HepG2 (cell line): ENCODE measurements around the gene AIF1. TPM values are rescaled to one million over a fixed set of nuclear protein-coding genes. Genes with fewer than 3 reads are reported as not detected.

Source experiments
- ARNT2 ChIP-seq: sonication (generic); formaldehyde crosslinking; IDR thresholded peaks from 2 replicates; pipeline ENCODE4 v1.8.0; 2022; ENCODE audit warnings: mild to moderate bottlenecking, low read depth, missing genetic modification reagents, moderate library complexity
- MBNL3 ChIP-seq: fragments of 250-450 bp; sonication (Bioruptor Pico); conservative IDR thresholded peaks from 2 replicates; pipeline ENCODE4 v1.8.0; 2022; ENCODE audit warnings: mild to moderate bottlenecking, inconsistent platforms
- NFE2 ChIP-seq: sonication (generic); formaldehyde crosslinking; IDR thresholded peaks from 2 replicates; pipeline ENCODE4 v1.4.0; 2020; ENCODE audit warnings: missing genetic modification reagents
- RAD21 ChIP-seq: fragments of 450-650 bp; formaldehyde crosslinking; IDR thresholded peaks from 2 replicates; pipeline ENCODE4 v1.5.0; 2020; ENCODE audit warnings: mild to moderate bottlenecking
- STAG1 ChIP-seq: sonication (generic); formaldehyde crosslinking; IDR thresholded peaks from 2 replicates; pipeline ENCODE4 v1.4.0; 2020; ENCODE audit warnings: missing genetic modification reagents
- ZIK1 ChIP-seq: sonication (generic); formaldehyde crosslinking; IDR thresholded peaks from 2 replicates; pipeline ENCODE4 v1.5.0; 2020; ENCODE audit warnings: mild to moderate bottlenecking, low read depth, missing genetic modification reagents, borderline replicate concordance
- ZNF7 ChIP-seq: IDR thresholded peaks from 2 replicates; pipeline ENCODE4 v1.6.1; 2016; ENCODE audit warnings: missing biosample characterization, missing genetic modification reagents
- ZNF782 ChIP-seq: sonication (generic); formaldehyde crosslinking; IDR thresholded peaks from 2 replicates; pipeline ENCODE4 v1.4.0; 2020; ENCODE audit warnings: missing genetic modification reagents, mild to moderate bottlenecking, borderline replicate concordance
- polyA plus RNA-seq, 8 experiments: library from polyadenylated mRNA; depleted of rRNA in 3 of 8; stranded (reverse) in 7 of 8; unstranded in 1 of 8; fragments of >200 nt; fragmentation: Illumina TruSeq in 4 of 8; extraction: Trizol in 4 of 8; gene quantifications; 2 replicates each; pipeline versions ENCODE4 v1.2.1 to v1.2.3, GENCODE V29; 2011 to 2016; ENCODE audit warnings: low read depth in 4 of 8, missing spikeins in 1 of 8, mixed read lengths in 1 of 8; ENCODE audit not compliant: insufficient read depth in 1 of 8
- total RNA-seq, 5 experiments: library from RNA; depleted of rRNA; stranded (reverse); fragments of >200 nt; fragmentation: Illumina TruSeq; extraction: Trizol; gene quantifications; 2 replicates each; pipeline ENCODE4 v1.2.3, GENCODE V29; 2016; ENCODE audit warnings: low read depth in 1 of 5
- TF ChIP-seq, protein P1 (sequence below): IDR thresholded peaks from 2 replicates; pipeline ENCODE4 v1.6.1; 2016; ENCODE audit warnings: low read depth, control low read depth
- TF ChIP-seq, protein P2 (sequence below): sonication (generic); formaldehyde crosslinking; IDR thresholded peaks from 2 replicates; pipeline ENCODE4 v1.8.1; 2022; ENCODE audit warnings: mild to moderate bottlenecking, missing genetic modification reagents
- TF ChIP-seq, protein P3 (sequence below): IDR thresholded peaks from 2 replicates; pipeline ENCODE4 v1.6.1; 2016; ENCODE audit warnings: low read depth, missing genetic modification reagents, missing compliant biosample characterization
- TF ChIP-seq, protein P4 (sequence below): sonication (generic); formaldehyde crosslinking; IDR thresholded peaks from 2 replicates; pipeline ENCODE4 v1.8.1; 2022; ENCODE audit warnings: low read depth, mild to moderate bottlenecking, missing genetic modification reagents
- TF ChIP-seq, protein P5 (sequence below): sonication (generic); formaldehyde crosslinking; IDR thresholded peaks from 2 replicates; pipeline ENCODE4 v1.8.0; 2022; ENCODE audit warnings: mild to moderate bottlenecking, missing genetic modification reagents, borderline replicate concordance
- TF ChIP-seq, protein P6 (sequence below): IDR thresholded peaks from 2 replicates; pipeline ENCODE4 v1.6.1; 2016; ENCODE audit warnings: missing compliant biosample characterization, missing genetic modification reagents, borderline replicate concordance

AIF1 gene
- total and polyA plus RNA-seq, 2 of the 13 experiments (the other 11 are each of a cell fraction or from before 2014, with no cell fraction given): 1.5 TPM; not detected in 1

DNA sequence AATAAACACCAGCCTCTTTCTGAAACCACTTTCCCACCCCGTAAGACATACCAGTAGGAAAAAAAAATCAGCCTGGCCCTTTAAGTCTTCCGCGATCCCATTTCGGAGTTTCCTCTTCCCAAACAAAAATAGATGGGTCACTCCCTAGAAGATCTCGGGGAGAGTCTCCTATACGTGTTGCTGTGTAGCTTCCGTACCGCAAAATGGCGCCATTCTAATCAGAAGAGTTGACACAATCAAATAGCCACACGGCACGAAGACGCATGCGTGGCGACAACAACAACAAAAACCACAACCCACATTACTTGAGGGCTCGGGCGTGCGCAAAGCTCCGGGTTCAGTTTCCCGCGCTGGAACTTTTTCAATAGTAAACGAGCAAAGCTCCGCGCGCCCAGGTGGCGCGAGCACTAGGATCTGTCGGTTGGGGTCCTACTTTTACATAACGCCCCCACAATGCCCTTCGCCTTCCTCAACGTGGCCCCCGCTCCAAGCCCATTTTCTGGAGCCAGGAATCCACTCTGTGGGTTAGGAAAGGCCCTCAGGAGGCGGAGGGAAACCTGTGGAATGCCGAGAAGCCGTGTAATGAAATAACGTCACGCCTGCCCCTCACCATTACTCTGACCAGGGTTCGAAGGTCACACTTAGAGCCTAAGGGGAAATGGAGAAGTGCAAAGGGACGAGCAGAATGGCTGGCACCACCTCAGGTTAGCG is 49.9 kb downstream of the AIF1 start, which contains the start of gene GPANK1 (continued):
- TF ChIP-seq, protein P1, sequence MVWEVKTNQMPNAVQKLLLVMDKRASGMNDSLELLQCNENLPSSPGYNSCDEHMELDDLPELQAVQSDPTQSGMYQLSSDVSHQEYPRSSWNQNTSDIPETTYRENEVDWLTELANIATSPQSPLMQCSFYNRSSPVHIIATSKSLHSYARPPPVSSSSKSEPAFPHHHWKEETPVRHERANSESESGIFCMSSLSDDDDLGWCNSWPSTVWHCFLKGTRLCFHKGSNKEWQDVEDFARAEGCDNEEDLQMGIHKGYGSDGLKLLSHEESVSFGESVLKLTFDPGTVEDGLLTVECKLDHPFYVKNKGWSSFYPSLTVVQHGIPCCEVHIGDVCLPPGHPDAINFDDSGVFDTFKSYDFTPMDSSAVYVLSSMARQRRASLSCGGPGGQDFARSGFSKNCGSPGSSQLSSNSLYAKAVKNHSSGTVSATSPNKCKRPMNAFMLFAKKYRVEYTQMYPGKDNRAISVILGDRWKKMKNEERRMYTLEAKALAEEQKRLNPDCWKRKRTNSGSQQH (CRISPR knock-in tag): no peak
- TF ChIP-seq, protein P2, sequence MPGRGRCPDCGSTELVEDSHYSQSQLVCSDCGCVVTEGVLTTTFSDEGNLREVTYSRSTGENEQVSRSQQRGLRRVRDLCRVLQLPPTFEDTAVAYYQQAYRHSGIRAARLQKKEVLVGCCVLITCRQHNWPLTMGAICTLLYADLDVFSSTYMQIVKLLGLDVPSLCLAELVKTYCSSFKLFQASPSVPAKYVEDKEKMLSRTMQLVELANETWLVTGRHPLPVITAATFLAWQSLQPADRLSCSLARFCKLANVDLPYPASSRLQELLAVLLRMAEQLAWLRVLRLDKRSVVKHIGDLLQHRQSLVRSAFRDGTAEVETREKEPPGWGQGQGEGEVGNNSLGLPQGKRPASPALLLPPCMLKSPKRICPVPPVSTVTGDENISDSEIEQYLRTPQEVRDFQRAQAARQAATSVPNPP (CRISPR knock-in tag): no peak
- TF ChIP-seq RAD21 (CRISPR knock-in tag): no peak
- 0 out of 2 replicates have a peak, but pooled peaks have one; percentile 11 for TF ChIP-seq STAG1 (CRISPR knock-in tag)
- no peak for TF ChIP-seq NFE2 (CRISPR knock-in tag)
- TF ChIP-seq, protein P3, sequence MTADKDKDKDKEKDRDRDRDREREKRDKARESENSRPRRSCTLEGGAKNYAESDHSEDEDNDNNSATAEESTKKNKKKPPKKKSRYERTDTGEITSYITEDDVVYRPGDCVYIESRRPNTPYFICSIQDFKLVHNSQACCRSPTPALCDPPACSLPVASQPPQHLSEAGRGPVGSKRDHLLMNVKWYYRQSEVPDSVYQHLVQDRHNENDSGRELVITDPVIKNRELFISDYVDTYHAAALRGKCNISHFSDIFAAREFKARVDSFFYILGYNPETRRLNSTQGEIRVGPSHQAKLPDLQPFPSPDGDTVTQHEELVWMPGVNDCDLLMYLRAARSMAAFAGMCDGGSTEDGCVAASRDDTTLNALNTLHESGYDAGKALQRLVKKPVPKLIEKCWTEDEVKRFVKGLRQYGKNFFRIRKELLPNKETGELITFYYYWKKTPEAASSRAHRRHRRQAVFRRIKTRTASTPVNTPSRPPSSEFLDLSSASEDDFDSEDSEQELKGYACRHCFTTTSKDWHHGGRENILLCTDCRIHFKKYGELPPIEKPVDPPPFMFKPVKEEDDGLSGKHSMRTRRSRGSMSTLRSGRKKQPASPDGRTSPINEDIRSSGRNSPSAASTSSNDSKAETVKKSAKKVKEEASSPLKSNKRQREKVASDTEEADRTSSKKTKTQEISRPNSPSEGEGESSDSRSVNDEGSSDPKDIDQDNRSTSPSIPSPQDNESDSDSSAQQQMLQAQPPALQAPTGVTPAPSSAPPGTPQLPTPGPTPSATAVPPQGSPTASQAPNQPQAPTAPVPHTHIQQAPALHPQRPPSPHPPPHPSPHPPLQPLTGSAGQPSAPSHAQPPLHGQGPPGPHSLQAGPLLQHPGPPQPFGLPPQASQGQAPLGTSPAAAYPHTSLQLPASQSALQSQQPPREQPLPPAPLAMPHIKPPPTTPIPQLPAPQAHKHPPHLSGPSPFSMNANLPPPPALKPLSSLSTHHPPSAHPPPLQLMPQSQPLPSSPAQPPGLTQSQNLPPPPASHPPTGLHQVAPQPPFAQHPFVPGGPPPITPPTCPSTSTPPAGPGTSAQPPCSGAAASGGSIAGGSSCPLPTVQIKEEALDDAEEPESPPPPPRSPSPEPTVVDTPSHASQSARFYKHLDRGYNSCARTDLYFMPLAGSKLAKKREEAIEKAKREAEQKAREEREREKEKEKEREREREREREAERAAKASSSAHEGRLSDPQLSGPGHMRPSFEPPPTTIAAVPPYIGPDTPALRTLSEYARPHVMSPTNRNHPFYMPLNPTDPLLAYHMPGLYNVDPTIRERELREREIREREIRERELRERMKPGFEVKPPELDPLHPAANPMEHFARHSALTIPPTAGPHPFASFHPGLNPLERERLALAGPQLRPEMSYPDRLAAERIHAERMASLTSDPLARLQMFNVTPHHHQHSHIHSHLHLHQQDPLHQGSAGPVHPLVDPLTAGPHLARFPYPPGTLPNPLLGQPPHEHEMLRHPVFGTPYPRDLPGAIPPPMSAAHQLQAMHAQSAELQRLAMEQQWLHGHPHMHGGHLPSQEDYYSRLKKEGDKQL (CRISPR knock-in tag): no peak
- TF ChIP-seq ZNF782 (CRISPR knock-in tag): no peak
- peak; percentile 61; the same call in 1 of the 2 replicates for TF ChIP-seq ZIK1 (CRISPR knock-in tag)
- TF ChIP-seq, protein P4, sequence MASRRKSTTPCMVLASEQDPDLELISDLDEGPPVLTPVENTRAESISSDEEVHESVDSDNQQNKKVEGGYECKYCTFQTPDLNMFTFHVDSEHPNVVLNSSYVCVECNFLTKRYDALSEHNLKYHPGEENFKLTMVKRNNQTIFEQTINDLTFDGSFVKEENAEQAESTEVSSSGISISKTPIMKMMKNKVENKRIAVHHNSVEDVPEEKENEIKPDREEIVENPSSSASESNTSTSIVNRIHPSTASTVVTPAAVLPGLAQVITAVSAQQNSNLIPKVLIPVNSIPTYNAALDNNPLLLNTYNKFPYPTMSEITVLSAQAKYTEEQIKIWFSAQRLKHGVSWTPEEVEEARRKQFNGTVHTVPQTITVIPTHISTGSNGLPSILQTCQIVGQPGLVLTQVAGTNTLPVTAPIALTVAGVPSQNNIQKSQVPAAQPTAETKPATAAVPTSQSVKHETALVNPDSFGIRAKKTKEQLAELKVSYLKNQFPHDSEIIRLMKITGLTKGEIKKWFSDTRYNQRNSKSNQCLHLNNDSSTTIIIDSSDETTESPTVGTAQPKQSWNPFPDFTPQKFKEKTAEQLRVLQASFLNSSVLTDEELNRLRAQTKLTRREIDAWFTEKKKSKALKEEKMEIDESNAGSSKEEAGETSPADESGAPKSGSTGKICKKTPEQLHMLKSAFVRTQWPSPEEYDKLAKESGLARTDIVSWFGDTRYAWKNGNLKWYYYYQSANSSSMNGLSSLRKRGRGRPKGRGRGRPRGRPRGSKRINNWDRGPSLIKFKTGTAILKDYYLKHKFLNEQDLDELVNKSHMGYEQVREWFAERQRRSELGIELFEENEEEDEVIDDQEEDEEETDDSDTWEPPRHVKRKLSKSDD (CRISPR knock-in tag): peak; percentile 34
- TF ChIP-seq MBNL3 (CRISPR knock-in tag): no peak
- TF ChIP-seq, protein P5, sequence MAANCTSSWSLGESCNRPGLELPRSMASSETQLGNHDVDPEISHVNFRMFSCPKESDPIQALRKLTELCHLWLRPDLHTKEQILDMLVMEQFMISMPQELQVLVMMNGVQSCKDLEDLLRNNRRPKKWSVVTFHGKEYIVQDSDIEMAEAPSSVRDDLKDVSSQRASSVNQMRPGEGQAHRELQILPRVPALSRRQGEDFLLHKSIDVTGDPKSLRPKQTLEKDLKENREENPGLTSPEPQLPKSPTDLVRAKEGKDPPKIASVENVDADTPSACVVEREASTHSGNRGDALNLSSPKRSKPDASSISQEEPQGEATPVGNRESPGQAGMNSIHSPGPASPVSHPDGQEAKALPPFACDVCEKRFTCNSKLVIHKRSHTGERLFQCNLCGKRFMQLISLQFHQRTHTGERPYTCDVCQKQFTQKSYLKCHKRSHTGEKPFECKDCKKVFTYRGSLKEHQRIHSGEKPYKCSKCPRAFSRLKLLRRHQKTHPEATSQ: no peak
- TF ChIP-seq ZNF7 (CRISPR knock-in tag): peak; percentile 35; the same call in 1 of the 2 replicates
- TF ChIP-seq, protein P6, sequence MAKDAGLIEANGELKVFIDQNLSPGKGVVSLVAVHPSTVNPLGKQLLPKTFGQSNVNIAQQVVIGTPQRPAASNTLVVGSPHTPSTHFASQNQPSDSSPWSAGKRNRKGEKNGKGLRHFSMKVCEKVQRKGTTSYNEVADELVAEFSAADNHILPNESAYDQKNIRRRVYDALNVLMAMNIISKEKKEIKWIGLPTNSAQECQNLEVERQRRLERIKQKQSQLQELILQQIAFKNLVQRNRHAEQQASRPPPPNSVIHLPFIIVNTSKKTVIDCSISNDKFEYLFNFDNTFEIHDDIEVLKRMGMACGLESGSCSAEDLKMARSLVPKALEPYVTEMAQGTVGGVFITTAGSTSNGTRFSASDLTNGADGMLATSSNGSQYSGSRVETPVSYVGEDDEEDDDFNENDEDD (CRISPR knock-in tag): peak; percentile 96
- peak; percentile 36; the same call in 1 of the 2 replicates for TF ChIP-seq ARNT2
